ENCODE data around the gene CALD1. TPM values are rescaled to one million over a fixed set of nuclear protein-coding genes. Genes with fewer than 3 reads are reported as not detected.

CALD1 gene
- polyA plus RNA-seq, 2 of the 4 experiments (the other 2 are of a cell fraction) = 136 to 150 TPM

GRCh38 chr7:134820778-134821177 is 41.3 kb downstream of the CALD1 start:
- POLR2A ChIA-PET = no interaction called here
- 75% methylated on average over 3 of the region's 3 CpGs for WGBS (ENCODE audit: missing lambda C conversion rate)

GRCh38 chr7:134823400-134823799 is 44.0 kb downstream of the CALD1 start:
- ChIA-PET POLR2A (no interaction called here), CTCF (interaction anchor here (1.1 kb wide), 1 partner anchor 17 kb away, joined by 3 read pairs; no protein-coding TSS in a partner anchor)
- Histone ChIP-seq H3K4me1 (no peaks in the 10 kb centered on the region), H3K27ac (no peak overlapping the region), H3K9me3 (no peaks in the 10 kb centered on the region), H3K4me2 (no peak overlapping the region), H3K4me3 (no peak overlapping the region)
- no peak for TF ChIP-seq ZNF302 (CRISPR knock-in tag; IDR thresholded peaks at IDR 0.05)
- no peak for TF ChIP-seq JUN (IDR thresholded peaks at IDR 0.05)
- no peak for TF ChIP-seq HMGXB4 (CRISPR knock-in tag; IDR thresholded peaks at IDR 0.05; ENCODE audit: borderline replicate concordance)
- no peak for DNase-seq (ENCODE audit: low read depth in 1 of 2, low spot score in 1 of 2)
- 79% methylated on average over 1 of the region's 1 CpG for WGBS (ENCODE audit: missing lambda C conversion rate)
- ATAC-seq = no peak
- no peak for FAIRE-seq

More at GRCh38 chr7:134820778-134821177, 41.3 kb downstream of the CALD1 start:
- ATAC-seq (no peak), FAIRE-seq (no peak), DNase-seq (ENCODE audit: low read depth in 1 of 2, low spot score in 1 of 2) (no peak)
- no peak for TF ChIP-seq FOSB (CRISPR knock-in tag; IDR thresholded peaks at IDR 0.05)
- no peak for TF ChIP-seq EHF (CRISPR knock-in tag; IDR thresholded peaks at IDR 0.05)
- Histone ChIP-seq H3K9me3 (no peaks in the 10 kb centered on the region), H3K4me2 (no peak overlapping the region), H3K4me3 (no peak overlapping the region), H3K4me1 (no peaks in the 10 kb centered on the region), H3K27ac (no peak overlapping the region)
- CTCF ChIA-PET = no interaction called here

GRCh38 chr7:134825666-134826065 is 46.2 kb downstream of the CALD1 start:
- ChIA-PET CTCF (no interaction called here), POLR2A (no interaction called here)
- Histone ChIP-seq H3K27ac (no peak overlapping the region), H3K4me2 (no peak overlapping the region), H3K4me1 (no peaks in the 10 kb centered on the region), H3K4me3 (no peak overlapping the region), H3K9me3 (no peaks in the 10 kb centered on the region)
- 100% methylated on average over 1 of the region's 1 CpG for WGBS (ENCODE audit: missing lambda C conversion rate)
- ATAC-seq = no peak
- no peak for TF ChIP-seq EP300 (IDR thresholded peaks at IDR 0.05)
- no peak for TF ChIP-seq ESRRA (IDR thresholded peaks at IDR 0.05; ENCODE audit: borderline replicate concordance, low read length)
- TF ChIP-seq HOXA7 (CRISPR knock-in tag; IDR thresholded peaks at IDR 0.05) = no peak
- no peak for TF ChIP-seq NPAS2 (CRISPR knock-in tag; IDR thresholded peaks at IDR 0.05; ENCODE audit: borderline replicate concordance)
- no peak for TF ChIP-seq POLR2AphosphoS2 (conservative IDR thresholded peaks at IDR 0.05; ENCODE audit: low read length)
- no peak for TF ChIP-seq BCL3 (IDR thresholded peaks at IDR 0.05)
- TF ChIP-seq ATOH8 (CRISPR knock-in tag; IDR thresholded peaks at IDR 0.05; ENCODE audit: low read depth) = no peak
- TF ChIP-seq EHMT2 (IDR thresholded peaks at IDR 0.05; ENCODE audit: low read depth) = no peak
- TF ChIP-seq CBX8 (IDR thresholded peaks at IDR 0.05) = no peak
- TF ChIP-seq HDAC2 (IDR thresholded peaks at IDR 0.05) = no peak
- no peak for TF ChIP-seq ZFP36 (IDR thresholded peaks at IDR 0.05; ENCODE audit: borderline replicate concordance, partially characterized antibody)
- no peak for TF ChIP-seq ZSCAN20 (CRISPR knock-in tag; IDR thresholded peaks at IDR 0.05)
- no peak for TF ChIP-seq CEBPB (IDR thresholded peaks at IDR 0.05)
- DNase-seq (ENCODE audit: low read depth in 1 of 2, low spot score in 1 of 2) = no peak
- no peak for FAIRE-seq

- ATAC-seq = no peak; a peak in 1 of 6 replicates
- Histone ChIP-seq H3K4me2 (no peak overlapping the region), H3K4me1 (no peaks in the 10 kb centered on the region), H3K4me3 (no peak overlapping the region), H3K27ac (no peak overlapping the region), H3K9me3 (no peaks in the 10 kb centered on the region)
- ChIA-PET CTCF (no interaction called here), POLR2A (no interaction called here)
- no peak for FAIRE-seq
- WGBS (ENCODE audit: missing lambda C conversion rate) = 68% methylated on average over 4 of the region's 4 CpGs
- DNase-seq (ENCODE audit: low read depth in 1 of 2, low spot score in 1 of 2) = no peak
- TF ChIP-seq BCL3 (IDR thresholded peaks at IDR 0.05) = no peak
- TF ChIP-seq KDM5A (IDR thresholded peaks at IDR 0.05) = no peak
- TF ChIP-seq CHD4 (IDR thresholded peaks at IDR 0.05; ENCODE audit: borderline replicate concordance) = no peak
- no peak for TF ChIP-seq EHF (CRISPR knock-in tag; IDR thresholded peaks at IDR 0.05)
- TF ChIP-seq CBX8 (IDR thresholded peaks at IDR 0.05) = no peak
- no peak for TF ChIP-seq BHLHE40 (IDR thresholded peaks at IDR 0.05; ENCODE audit: low read depth, low read length)
- TF ChIP-seq RARB (CRISPR knock-in tag; IDR thresholded peaks at IDR 0.05) = no peak
- TF ChIP-seq ZFP36 (IDR thresholded peaks at IDR 0.05; ENCODE audit: borderline replicate concordance, partially characterized antibody) = no peak
- no peak for TF ChIP-seq RFX5 (IDR thresholded peaks at IDR 0.05)
- TF ChIP-seq JUN (IDR thresholded peaks at IDR 0.05) = no peak
- no peak for TF ChIP-seq KDM1A (IDR thresholded peaks at IDR 0.05; ENCODE audit: low read depth)
Observed at GRCh38 chr7:134826105-134826504, 46.7 kb downstream of the CALD1 start.

Measured in A549 (cell line).